HL-60/S4 (cell line): ENCODE results near the gene CIB1.
"Not testable (repeated sequence)": the region's sequence is repeated elsewhere in the genome, so short reads cannot be mapped to it uniquely, and the experiment has no call there.

ENCODE experiments used
- in situ Hi-C: fragments of 300-500 bp; cut with MboI; formaldehyde crosslinking; loops from 2 replicates; pipeline ENCODE4 v1.14.3; 2022; ENCODE audit warnings: low sequenced_read_pairs

Gene CIB1

GRCh38 chr15:90201130-90201943 is 32.4 kb downstream of the CIB1 start, which contains the start of gene SEMA4B:
SEMA4B (plus strand) TSS chr15:90201330; CDS start chr15:90201579, 249 bp downstream.
- in situ Hi-C loops: no loop called here

GRCh38 chr15:90200534-90201129 is 33.1 kb downstream of the CIB1 start:
- in situ Hi-C loops: no loop called here

- in situ Hi-C loops: no loop called here
Observed at GRCh38 chr15:90194655-90195054, 39.1 kb downstream of the CIB1 start.

DNA sequence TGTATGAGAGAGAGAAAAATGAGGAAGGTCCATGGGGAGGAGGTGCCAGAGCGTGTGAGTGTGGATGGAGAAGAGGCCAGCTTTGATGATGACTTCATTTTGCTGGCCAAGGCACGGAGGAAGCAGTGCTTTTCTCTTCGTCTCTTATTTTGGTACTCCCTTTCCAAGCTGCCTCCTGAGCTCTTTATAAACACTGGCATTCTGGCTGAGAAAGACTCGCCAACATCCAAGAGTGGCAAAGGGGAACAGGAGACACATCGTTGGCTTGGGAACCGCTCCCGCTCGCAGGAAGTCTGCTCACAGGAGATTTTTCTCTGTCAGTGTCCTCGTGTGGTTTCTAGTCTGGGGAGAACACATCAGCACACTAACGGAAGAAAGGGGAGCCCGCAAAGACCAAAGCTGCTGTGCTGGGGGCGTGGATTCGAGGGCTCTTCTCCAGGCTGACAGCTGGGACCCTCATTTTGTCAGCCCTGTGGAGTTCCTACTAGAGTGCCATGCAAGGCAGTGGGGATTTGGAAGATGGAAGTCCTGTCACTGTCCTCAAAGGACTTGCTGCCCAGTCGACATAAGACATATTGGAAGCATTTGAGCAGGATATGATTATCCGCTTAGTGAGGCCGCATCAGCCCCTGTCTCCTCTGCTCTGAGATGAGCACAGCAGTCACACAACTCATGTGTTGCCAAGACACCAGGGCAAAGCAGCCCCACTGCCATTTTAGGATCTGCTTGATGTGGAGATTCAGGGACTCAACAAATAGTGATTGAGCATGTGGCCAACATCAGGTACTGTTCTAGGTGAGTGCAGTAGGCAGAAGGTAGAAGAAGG is 40.6 kb downstream of the CIB1 start:
- in situ Hi-C loops: no loop called here

DNA sequence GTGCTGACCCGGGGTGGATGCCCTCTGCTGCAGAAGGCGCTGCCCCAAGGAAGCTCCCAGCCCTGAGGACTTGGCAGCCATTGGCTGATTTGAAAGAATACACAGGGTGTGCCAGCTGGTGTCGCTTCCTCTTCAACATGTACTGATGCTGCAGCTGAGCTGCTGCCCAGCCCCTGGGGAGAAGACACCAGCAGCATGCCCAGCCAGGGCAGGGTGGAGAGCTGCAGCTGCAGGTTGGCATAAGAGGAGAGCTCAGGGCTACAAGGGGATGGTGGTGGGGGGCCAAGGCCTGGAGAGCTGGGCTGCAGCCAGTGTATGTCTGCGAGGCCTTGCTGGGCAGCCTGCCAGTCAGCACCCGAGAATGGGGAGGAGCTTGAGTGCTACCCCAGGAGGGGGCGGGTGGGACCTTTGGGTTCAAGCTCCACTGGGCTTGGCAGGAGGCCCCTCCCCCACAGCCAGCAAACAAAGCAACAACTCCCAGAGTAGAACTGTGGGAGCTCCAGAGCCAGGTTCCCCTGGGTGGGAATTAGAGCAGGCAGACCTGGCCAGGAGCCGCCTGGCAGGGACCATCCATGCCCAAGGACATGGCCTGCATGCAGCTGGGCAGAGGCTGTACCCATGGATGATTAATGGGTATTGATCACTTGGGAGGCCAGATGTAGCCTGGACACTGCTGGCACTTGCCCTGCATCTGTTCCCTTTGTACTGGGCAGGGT is 41.8 kb downstream of the CIB1 start:
- in situ Hi-C loops: no loop called here

- in situ Hi-C loops: no loop called here
Observed at GRCh38 chr15:90191344-90191687, 42.4 kb downstream of the CIB1 start.

DNA sequence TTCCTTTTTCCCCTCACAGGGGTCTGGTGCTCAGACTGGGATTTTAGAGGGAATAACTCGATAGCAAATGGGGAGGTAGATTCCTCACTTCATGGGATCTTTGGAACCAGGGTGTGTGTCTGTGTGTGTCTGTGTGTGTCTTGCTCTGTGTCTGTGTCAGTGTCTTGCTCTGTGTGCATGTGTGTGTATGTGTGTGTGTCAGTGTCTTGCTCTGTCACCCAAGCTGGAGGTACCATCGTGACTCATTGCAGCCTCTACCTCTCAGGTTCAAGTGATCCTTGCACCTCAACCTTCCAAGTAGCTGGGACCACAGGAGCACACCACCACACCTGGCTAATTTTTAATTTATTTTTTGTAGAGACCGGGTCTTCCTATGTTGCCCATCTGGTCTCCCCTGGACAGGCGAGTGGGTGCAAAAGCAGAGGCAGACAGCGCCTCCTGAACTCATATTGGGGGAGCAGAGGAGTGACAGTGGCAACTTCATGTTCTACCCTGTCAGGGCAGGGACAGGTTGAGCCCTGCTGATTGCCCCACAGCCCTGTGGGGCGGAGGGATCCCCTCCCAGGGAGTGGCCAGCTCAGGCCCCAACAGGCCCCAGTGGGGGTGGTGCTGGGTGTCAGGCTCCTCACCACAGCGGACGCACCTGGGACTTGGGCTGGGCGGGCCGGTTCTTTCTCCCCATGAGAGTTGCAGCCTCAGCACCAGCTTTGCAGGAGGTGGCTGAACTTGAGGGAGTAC is 43.0 kb downstream of the CIB1 start:
- in situ Hi-C loops: no loop called here

- in situ Hi-C loops: no loop called here
Observed at GRCh38 chr15:90189781-90190467, 43.8 kb downstream of the CIB1 start.

- in situ Hi-C loops: no loop called here
Observed at GRCh38 chr15:90188914-90189748, 44.6 kb downstream of the CIB1 start.

DNA sequence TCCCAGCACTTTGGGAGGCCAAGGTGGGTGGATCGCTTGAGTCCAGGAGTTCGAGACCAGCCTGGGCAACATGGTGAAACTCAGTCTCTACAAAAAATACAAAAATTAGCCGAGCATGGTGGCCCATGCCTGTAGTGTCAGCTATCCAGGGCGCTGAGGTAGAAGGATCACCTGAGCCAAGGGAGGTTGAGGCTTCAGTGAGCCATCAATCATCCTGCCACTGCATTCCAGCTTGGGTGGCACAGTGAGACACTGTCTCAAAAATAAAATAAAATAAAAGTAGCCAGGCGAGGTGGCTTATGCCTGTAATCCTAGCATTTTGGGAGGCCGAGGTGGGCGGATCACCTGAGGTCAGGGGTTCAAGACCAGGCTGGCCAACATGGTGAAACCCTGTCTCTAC is 45.7 kb downstream of the CIB1 start:
- in situ Hi-C loops: not testable (repeated sequence)

GRCh38 chr15:90187257-90187868 is 46.4 kb downstream of the CIB1 start:
- in situ Hi-C loops: no loop called here

DNA sequence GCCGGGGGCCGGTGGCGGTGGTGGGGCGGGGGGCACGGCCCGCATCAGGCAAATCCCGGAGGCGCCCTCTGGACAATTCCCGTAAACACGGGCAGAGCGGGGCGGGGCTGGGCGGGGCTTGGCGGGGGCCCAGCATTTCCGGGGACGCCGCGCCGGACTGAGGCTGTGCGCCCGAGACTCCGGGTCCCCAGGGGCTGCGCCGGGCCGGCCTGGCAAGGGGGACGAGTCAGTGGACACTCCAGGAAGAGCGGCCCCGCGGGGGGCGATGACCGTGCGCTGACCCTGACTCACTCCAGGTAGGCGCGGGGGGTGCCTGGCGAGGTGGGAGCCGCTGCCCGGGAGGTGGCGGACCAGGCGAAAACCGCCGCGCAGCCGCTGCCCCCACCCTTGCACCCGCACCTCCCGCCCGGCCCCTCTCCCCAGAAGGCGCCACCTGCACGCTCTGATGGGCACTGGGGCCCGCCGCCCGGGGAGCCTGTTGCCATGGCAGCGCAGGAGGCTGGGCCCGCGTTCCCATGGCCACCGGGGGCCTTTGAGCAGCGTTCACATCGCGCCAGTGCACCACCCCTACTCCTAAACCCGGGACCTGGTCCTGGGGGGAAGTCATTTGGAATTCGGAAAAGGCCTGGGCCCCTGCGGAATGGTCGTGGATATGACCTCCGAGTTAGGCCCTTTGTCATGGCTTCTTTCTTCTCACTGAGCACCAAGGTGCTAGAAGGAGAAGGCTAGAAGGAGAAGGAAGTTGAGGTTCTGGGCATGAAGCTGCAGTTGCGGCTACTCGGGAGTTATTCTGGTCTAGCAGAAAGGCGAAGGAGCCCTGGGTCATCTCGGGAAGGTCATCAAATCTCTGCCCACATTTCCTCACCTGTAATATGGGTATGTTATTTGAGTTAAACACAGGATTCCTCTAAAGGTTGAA is 48.7 kb downstream of the CIB1 start:
- in situ Hi-C loops: no loop called here

DNA sequence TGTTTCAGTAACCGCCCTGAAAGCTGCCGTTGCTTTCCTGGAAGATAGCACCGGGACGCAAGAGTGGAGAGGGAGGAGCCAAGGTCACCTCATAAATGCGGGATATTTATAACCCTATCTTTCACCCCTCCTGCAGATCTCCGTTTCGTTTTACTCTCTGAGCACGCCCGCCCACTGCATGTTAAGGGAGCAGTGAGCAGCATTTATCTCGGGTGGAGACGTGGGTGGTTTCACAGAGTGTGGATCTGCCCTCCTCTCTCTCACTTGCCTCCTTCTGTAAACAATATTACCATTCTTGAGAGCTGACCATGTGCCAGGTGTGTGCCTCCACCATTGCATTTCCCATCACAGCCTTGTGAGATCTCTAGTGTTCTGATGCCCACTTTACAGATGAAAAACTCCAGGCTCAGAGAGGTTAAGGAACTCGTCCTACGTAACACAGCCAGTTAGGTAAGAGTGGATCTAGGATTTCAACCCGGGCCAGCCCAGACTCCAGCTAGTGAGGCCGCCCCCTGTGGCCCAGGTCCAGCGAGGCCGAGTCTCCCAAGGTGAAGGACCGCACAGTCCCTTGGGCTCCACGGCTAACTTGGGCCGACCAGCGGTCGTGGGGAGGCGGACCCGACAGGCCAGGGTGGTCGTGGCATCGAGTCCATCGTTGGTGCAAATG is 49.5 kb downstream of the CIB1 start:
- in situ Hi-C loops: no loop called here

- in situ Hi-C loops: no loop called here
Observed at GRCh38 chr15:90181776-90182175, 52.0 kb downstream of the CIB1 start.
